IMR-90 (cell line): ENCODE data around the gene MRGPRD.

Source experiments
- CTCF ChIP-seq: conservative IDR thresholded peaks from 2 replicates; pipeline ENCODE4 v1.5.1; 2012; ENCODE audit warnings: mild to moderate bottlenecking, low read depth, low read length, improper control_type of control experiment
- MAZ ChIP-seq: IDR thresholded peaks from 2 replicates; pipeline ENCODE4 v1.6.1; 2012; ENCODE audit warnings: low read depth, mild to moderate bottlenecking, low read length, improper control_type of control experiment, moderate library complexity, borderline replicate concordance
- POLR2A ChIP-seq: IDR thresholded peaks from 2 replicates; pipeline ENCODE4 v1.6.1; 2012; ENCODE audit warnings: mild to moderate bottlenecking, low read depth, low read length

GRCh38 chr11:69013009-69013951 lies 32.5 kb upstream of the MRGPRD start, which contains the start of gene MRGPRF:
- TF ChIP-seq POLR2A, result no peak
- TF ChIP-seq CTCF, result peak; percentile 78
- TF ChIP-seq MAZ, result peak; percentile 82; the same call in 1 of the 2 replicates
